M059J (cell line): Measurements from ENCODE around the gene GALNT14. TPM values are rescaled to one million over a fixed set of nuclear protein-coding genes. Genes with fewer than 3 reads are reported as not detected.

ENCODE experiments used
- DNase-seq: peaks from one replicate; pipeline ENCODE4 v3.0.0-alpha.2; 2012; ENCODE audit warnings: low read depth
- total RNA-seq: library from RNA; depleted of rRNA; stranded (reverse); fragments of >200 nt; shearing (Covaris generic); gene quantifications from 2 replicates; pipeline ENCODE4 v1.2.3, GENCODE V29; 2014

Gene GALNT14
- total RNA-seq, 1 experiment from 2014 or later: 0.20 TPM

GRCh38 chr2:31055938-31056337, 82.3 kb downstream of the GALNT14 start:
- no peak for DNase-seq

GRCh38 chr2:31054842-31055388, 83.3 kb downstream of the GALNT14 start:
- no peak for DNase-seq

- no peak for DNase-seq
Measured at GRCh38 chr2:31053929-31054782, 84.1 kb downstream of the GALNT14 start.

GRCh38 chr2:31052284-31052683, 86.0 kb downstream of the GALNT14 start:
- DNase-seq: no peak

- DNase-seq: no peak
Measured at GRCh38 chr2:31051258-31052140, 86.7 kb downstream of the GALNT14 start.

- peak; percentile 2 for DNase-seq
Measured at GRCh38 chr2:31049916-31050588, 88.2 kb downstream of the GALNT14 start.

GRCh38 chr2:31049264-31049663, 89.0 kb downstream of the GALNT14 start:
- no peak for DNase-seq

- DNase-seq: no peak
Measured at GRCh38 chr2:31047599-31047998, 90.6 kb downstream of the GALNT14 start.

GRCh38 chr2:31038385-31038784, 99.9 kb downstream of the GALNT14 start:
- no peak for DNase-seq

GRCh38 chr2:31037058-31037457, 101.2 kb downstream of the GALNT14 start:
- DNase-seq: no peak

GRCh38 chr2:31033032-31033431, 105.2 kb downstream of the GALNT14 start:
- DNase-seq: no peak

- no peak for DNase-seq
Measured at GRCh38 chr2:31032475-31032874, 105.8 kb downstream of the GALNT14 start.

- DNase-seq: no peak
Measured at GRCh38 chr2:31031132-31031706, 107.0 kb downstream of the GALNT14 start.

GRCh38 chr2:31028417-31028816, 109.8 kb downstream of the GALNT14 start:
- DNase-seq: no peak

GRCh38 chr2:31027549-31027948, 110.7 kb downstream of the GALNT14 start:
- DNase-seq: no peak

- no peak for DNase-seq
Measured at GRCh38 chr2:31023541-31023940, 114.7 kb downstream of the GALNT14 start.

- DNase-seq: no peak
Measured at GRCh38 chr2:31020713-31021112, 117.5 kb downstream of the GALNT14 start.

GRCh38 chr2:31018280-31018679, 120.0 kb downstream of the GALNT14 start:
- DNase-seq: no peak

GRCh38 chr2:31016648-31017047, 121.6 kb downstream of the GALNT14 start:
- DNase-seq: no peak

GRCh38 chr2:31014516-31014915, 123.7 kb downstream of the GALNT14 start:
- DNase-seq: no peak

GRCh38 chr2:31013301-31013700, 124.9 kb downstream of the GALNT14 start:
- DNase-seq: no peak
